ENCODE data around the gene HPDL. TPM values are rescaled to one million over a fixed set of nuclear protein-coding genes. Genes with fewer than 3 reads are reported as not detected.

Gene HPDL
- total and polyA plus RNA-seq, 2 experiments from 2014 or later: 3.9 to 5.1 TPM

- Histone ChIP-seq H4K20me1 (ENCODE audit: insufficient read depth, poor library complexity, severe bottlenecking) (no peaks in the 10 kb centered on the region), H2AFZ (no peak overlapping the region), H3K4me1 (ENCODE audit: insufficient read depth) (peaks cover 6% of the 10 kb centered on the region), H3K36me3 (replicated peaks; ENCODE audit: insufficient read depth, low read depth) (no peaks in the 10 kb centered on the region), H3K4me3 (no peak overlapping the region), H3K27me3 (no peaks in the 10 kb centered on the region), H3K79me2 (no peaks in the 10 kb centered on the region), H3K27ac (no peak overlapping the region), H3K4me2 (no peak overlapping the region), H3K9me2 (replicated peaks; ENCODE audit: insufficient read depth) (no peaks in the 10 kb centered on the region), H3K9me3 (ENCODE audit: low read depth) (no peaks in the 10 kb centered on the region)
- TF ChIP-seq CTCF (IDR thresholded peaks at IDR 0.05; ENCODE audit: poor library complexity): no peak
- no peak for DNase-seq (ENCODE audit: low spot score)
Observed at GRCh38 chr1:45370575-45370974, 43.9 kb downstream of the HPDL start.

- no peak for TF ChIP-seq EZH2 (IDR thresholded peaks at IDR 0.05; ENCODE audit: borderline replicate concordance)
- no peaks in the 10 kb centered on the region for H3K27me3 ChIP-seq
- DNase-seq (ENCODE audit: low spot score): no peak
- peaks cover 6% of the 10 kb centered on the region for H3K4me1 ChIP-seq (ENCODE audit: insufficient read depth)
- no peaks in the 10 kb centered on the region for H3K9me3 ChIP-seq (ENCODE audit: low read depth)
- no peaks in the 10 kb centered on the region for H3K79me2 ChIP-seq
- H4K20me1 ChIP-seq (ENCODE audit: insufficient read depth, poor library complexity, severe bottlenecking): no peaks in the 10 kb centered on the region
- no peaks in the 10 kb centered on the region for H3K36me3 ChIP-seq (replicated peaks; ENCODE audit: insufficient read depth, low read depth)
- no peaks in the 10 kb centered on the region for H3K9me2 ChIP-seq (replicated peaks; ENCODE audit: insufficient read depth)
- no peak overlapping the region for H3K4me3 ChIP-seq
- no peak overlapping the region for H3K27ac ChIP-seq
- no peak overlapping the region for H3K4me2 ChIP-seq
- H2AFZ ChIP-seq: no peak overlapping the region
Observed at GRCh38 chr1:45373573-45373972, 46.9 kb downstream of the HPDL start.

- Histone ChIP-seq H3K4me1 (ENCODE audit: insufficient read depth) (peaks cover 6% of the 10 kb centered on the region), H3K27ac (no peak overlapping the region), H3K27me3 (no peaks in the 10 kb centered on the region), H3K79me2 (no peaks in the 10 kb centered on the region), H4K20me1 (ENCODE audit: insufficient read depth, poor library complexity, severe bottlenecking) (no peaks in the 10 kb centered on the region), H3K9me2 (replicated peaks; ENCODE audit: insufficient read depth) (no peaks in the 10 kb centered on the region), H3K36me3 (replicated peaks; ENCODE audit: insufficient read depth, low read depth) (no peaks in the 10 kb centered on the region), H3K9me3 (ENCODE audit: low read depth) (no peaks in the 10 kb centered on the region), H3K4me3 (no peak overlapping the region), H2AFZ (no peak overlapping the region), H3K4me2 (no peak overlapping the region)
- no peak for DNase-seq (ENCODE audit: low spot score)
- TF ChIP-seq CTCF (IDR thresholded peaks at IDR 0.05; ENCODE audit: poor library complexity): no peak
- no peak for TF ChIP-seq EZH2 (IDR thresholded peaks at IDR 0.05; ENCODE audit: borderline replicate concordance)
- no peak for TF ChIP-seq EZH2phosphoT487 (IDR thresholded peaks at IDR 0.05; ENCODE audit: low read depth, severe bottlenecking, unreplicated experiment)
- WGBS (ENCODE audit: low lambda C conversion rate, missing lambda C conversion rate): 64% methylated on average over 3 of the region's 3 CpGs
Observed at GRCh38 chr1:45375104-45376090, 48.7 kb downstream of the HPDL start.

GRCh38 chr1:45378184-45378583 is 51.5 kb downstream of the HPDL start:
- H3K4me3 ChIP-seq: no peak overlapping the region
- no peak for TF ChIP-seq EZH2phosphoT487 (IDR thresholded peaks at IDR 0.05; ENCODE audit: low read depth, severe bottlenecking, unreplicated experiment)
- no peak for TF ChIP-seq CTCF (IDR thresholded peaks at IDR 0.05; ENCODE audit: poor library complexity)
- TF ChIP-seq EZH2 (IDR thresholded peaks at IDR 0.05; ENCODE audit: borderline replicate concordance): no peak
- no peak overlapping the region for H2AFZ ChIP-seq
- no peaks in the 10 kb centered on the region for H3K9me3 ChIP-seq (ENCODE audit: low read depth)
- no peak overlapping the region for H3K4me2 ChIP-seq
- no peaks in the 10 kb centered on the region for H4K20me1 ChIP-seq (ENCODE audit: insufficient read depth, poor library complexity, severe bottlenecking)
- no peaks in the 10 kb centered on the region for H3K36me3 ChIP-seq (replicated peaks; ENCODE audit: insufficient read depth, low read depth)
- no peaks in the 10 kb centered on the region for H3K27me3 ChIP-seq
- H3K9me2 ChIP-seq (replicated peaks; ENCODE audit: insufficient read depth): no peaks in the 10 kb centered on the region
- H3K79me2 ChIP-seq: no peaks in the 10 kb centered on the region
- no peak overlapping the region for H3K27ac ChIP-seq
- no peak for DNase-seq (ENCODE audit: low spot score)
- peaks cover 6% of the 10 kb centered on the region for H3K4me1 ChIP-seq (ENCODE audit: insufficient read depth)

Other genes starting within 250 kb of the HPDL start
- 4.0 and 4.1 TPM in 2 replicates for gene ZSWIM5, start 120.3 kb upstream of the HPDL start, total RNA-seq
- 2.0 and 2.9 TPM in 2 replicates for gene ZSWIM5, start 120.3 kb upstream of the HPDL start, polyA plus RNA-seq
- gene TOE1, start 13.3 kb downstream of the HPDL start, total RNA-seq: 10.4 and 10.6 TPM in 2 replicates
- gene TOE1, start 13.3 kb downstream of the HPDL start, polyA plus RNA-seq: 12.2 and 17.4 TPM in 2 replicates
- gene MUTYH, start 13.5 kb downstream of the HPDL start, total RNA-seq: 16.6 and 23.5 TPM in 2 replicates
- 24.9 and 29.6 TPM in 2 replicates for gene MUTYH, start 13.5 kb downstream of the HPDL start, polyA plus RNA-seq
- gene TESK2, start 164.3 kb downstream of the HPDL start, total RNA-seq: 8.2 and 8.6 TPM in 2 replicates
- gene TESK2, start 164.3 kb downstream of the HPDL start, polyA plus RNA-seq: 6.2 and 6.4 TPM in 2 replicates
- gene CCDC163, start 173.2 kb downstream of the HPDL start, total RNA-seq: 0.60 and 1.2 TPM in 2 replicates
- 0.62 and 3.3 TPM in 2 replicates for gene CCDC163, start 173.2 kb downstream of the HPDL start, polyA plus RNA-seq
- gene MMACHC, start 173.4 kb downstream of the HPDL start, total RNA-seq: 5.7 and 11.5 TPM in 2 replicates
- gene MMACHC, start 173.4 kb downstream of the HPDL start, polyA plus RNA-seq: 0.86 and 2.2 TPM in 2 replicates
- 523 and 532 TPM in 2 replicates for gene PRDX1, start 195.0 kb downstream of the HPDL start, total RNA-seq
- 660 and 666 TPM in 2 replicates for gene PRDX1, start 195.0 kb downstream of the HPDL start, polyA plus RNA-seq
- gene AKR1A1, start 223.9 kb downstream of the HPDL start, total RNA-seq: 174 and 186 TPM in 2 replicates
- 235 and 271 TPM in 2 replicates for gene AKR1A1, start 223.9 kb downstream of the HPDL start, polyA plus RNA-seq

Measured in hepatocyte (in vitro differentiated cells).